ENCODE data around the gene MMP24OS.

The MMP24OS gene

DNA sequence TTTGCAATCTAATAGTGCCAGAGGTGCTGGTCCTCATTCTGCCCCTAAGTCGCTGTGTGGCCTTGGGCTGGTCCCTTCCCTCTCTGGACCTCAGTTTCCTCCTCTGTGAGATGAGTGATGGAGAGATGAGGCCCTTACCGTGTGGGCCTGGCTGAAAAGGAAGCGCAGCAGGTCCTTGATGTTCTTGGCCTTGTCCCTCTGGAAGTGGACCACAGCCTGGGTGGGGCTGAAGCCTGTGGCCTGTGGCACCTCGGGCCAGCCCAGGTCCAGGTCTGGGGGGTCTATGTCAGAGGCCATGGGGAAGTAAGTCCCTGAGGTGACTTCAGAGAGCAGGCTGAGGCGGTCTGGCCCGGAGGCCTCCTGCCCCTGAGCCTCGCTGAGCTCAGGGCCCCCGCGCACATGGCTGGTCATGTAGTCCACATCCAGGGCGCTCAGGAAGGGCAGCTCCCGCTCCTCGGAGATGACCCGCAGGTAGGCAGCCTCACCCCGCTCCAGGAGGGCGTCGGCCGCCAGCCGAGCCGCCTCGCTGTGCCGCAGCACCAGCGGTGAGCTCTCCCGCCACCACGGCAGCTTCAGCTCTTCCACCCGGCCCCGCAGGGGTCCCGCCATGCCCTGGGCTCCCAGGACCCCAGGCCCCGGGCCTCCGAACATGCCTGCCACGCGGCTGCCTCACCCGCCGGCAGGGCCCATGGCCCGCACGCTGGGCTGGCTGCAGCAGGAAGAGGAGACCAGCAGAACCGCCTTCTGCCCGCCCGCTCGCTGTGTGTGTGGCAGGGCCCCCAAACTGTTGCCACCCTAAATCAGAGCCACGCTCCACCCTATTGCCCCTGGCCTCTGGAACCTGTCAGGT is 14.0 kb upstream of the MMP24OS start, which contains the start of gene FAM83C:
Gene FAM83C, minus strand, starts transcription at position 772 of the 850 bp plus-strand sequence. Its CDS starts 121 bp downstream, at position 651.
- in situ Hi-C loops (cut with MboI; ENCODE audit: low sequenced_read_pairs) = no loop called here

- in situ Hi-C loops (cut with MboI; ENCODE audit: low sequenced_read_pairs) = no loop called here
Observed at GRCh38 chr20:35290887-35291417, 13.0 kb upstream of the MMP24OS start.

GRCh38 chr20:35290186-35290886 is 12.4 kb upstream of the MMP24OS start:
- in situ Hi-C loops (cut with MboI; ENCODE audit: low sequenced_read_pairs) = no loop called here

DNA sequence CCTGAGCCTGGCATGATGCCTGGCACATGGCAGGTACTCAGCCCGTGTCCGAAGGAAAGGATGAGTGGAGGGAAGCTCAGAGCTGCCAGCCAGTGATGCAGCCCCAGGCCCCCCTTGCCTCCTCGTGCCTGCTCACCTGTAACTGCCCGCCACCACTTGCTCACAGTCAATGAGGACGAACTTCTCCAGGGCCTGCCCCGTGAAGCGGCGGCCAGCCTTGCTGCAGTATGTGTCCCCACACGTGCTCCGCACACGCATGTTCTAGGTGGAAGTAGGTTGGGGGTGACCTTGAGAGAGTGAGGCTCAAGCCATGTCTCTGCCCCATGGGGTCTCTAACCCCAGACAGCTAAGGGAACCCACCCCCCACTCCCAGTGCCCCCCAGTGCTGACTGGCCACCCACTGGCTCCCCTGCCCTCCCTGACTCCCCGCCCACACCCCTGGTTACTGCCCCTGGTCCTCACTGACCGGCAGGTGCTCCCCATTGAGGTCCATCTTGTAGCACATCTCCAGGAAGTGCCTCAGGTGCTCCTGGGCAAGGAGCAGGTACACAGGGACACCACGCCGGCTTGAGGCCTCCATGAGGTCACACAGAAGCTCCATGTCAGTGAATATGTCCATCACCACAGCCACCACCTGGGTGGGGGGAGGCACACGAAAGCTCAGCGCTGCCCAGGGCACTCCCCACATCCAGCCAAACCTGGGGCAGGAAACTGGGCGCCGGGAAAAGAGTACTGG is 10.6 kb upstream of the MMP24OS start:
- in situ Hi-C loops (cut with MboI; ENCODE audit: low sequenced_read_pairs) = no loop called here

DNA sequence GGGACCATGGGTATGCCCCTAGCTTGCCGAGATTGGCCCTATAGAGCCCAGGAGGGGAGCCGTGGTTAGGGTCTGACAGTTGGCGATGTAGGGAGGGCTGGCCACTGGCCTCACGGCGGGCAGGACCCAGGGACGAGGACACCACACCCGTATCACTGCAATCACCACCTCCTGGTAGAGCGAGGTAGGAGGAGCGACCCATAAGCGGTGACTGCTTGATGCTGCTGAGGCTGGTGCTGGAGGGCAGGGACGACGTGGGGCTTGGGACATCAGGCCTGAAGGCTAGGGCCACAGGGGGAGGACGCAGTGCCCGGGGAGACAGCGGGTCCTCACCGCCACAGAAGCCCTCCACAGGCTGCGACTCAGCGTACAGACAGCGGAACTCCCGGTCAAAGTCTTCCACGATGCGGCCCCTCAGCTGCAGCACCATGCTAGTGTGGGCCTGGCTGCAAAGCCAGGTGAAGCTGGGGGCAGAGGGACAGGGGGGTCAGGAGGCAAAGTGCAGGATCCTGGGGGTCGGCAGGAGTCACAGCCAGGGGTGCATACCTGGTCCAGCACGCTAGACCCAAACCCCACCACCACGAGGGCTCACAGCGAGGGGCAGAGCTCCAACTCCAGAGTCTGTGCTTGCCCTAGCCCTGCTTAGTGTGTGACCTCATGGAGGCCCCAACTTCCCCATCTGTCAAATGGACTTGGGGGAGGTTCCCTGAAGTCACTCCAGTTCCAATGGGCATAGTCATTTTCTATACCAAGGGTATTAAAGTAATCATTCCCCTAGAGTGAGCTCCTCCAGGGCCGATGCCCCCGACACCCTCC is 9.8 kb upstream of the MMP24OS start:
- in situ Hi-C loops (cut with MboI; ENCODE audit: low sequenced_read_pairs) = no loop called here

- in situ Hi-C loops (cut with MboI; ENCODE audit: low sequenced_read_pairs) = no loop called here
Observed at GRCh38 chr20:35286899-35287508, 9.1 kb upstream of the MMP24OS start.

DNA sequence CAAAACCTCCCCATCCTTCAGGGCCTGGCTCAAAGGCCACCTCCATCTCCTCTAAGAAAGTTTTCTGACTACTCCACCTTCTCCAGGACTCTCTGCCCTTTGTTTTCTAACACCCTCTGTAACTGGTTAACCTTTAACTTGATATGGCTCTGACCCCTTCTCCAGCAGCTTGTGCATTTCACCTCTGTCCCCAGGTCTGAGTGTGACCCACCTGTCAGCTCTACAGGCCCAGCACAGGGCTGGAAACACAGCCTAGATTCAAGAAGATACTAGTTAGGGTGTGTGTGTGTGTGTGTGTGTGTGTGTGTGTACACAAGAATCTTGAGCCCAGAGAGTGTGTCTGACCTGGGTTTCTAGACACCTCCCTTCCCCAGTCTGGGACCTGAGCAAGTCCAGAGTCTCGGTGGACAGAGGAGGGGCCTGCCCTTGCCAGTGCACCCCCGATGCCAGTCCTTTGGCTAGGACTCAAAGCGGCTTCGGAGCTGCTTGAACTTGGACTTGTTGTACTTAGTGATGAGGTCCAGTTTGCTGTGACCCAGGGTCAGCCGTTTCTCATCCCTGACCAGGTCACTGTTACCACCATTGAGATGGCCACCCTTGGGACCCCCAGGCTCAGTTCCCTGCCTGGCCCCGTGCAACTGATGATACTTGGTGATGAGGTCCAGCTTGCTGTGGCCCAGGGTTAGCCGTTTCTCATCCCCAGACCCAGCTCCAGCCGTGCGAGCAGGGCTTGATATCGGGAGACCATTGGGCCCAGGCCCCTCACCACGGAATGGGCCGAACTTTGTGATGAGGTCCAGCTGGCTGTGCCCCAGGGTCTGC is 8.4 kb upstream of the MMP24OS start:
- in situ Hi-C loops (cut with MboI; ENCODE audit: low sequenced_read_pairs) = no loop called here

GRCh38 chr20:35285806-35286076 is 7.8 kb upstream of the MMP24OS start:
- in situ Hi-C loops (cut with MboI; ENCODE audit: low sequenced_read_pairs) = no loop called here

- in situ Hi-C loops (cut with MboI; ENCODE audit: low sequenced_read_pairs) = no loop called here
Observed at GRCh38 chr20:35284992-35285805, 7.3 kb upstream of the MMP24OS start.

GRCh38 chr20:35284267-35284991 is 6.5 kb upstream of the MMP24OS start, which contains the start of gene EIF6:
Gene EIF6 (minus strand): TSS chr20:35284772. CDS start chr20:35284487, 285 bp downstream.
- in situ Hi-C loops (cut with MboI; ENCODE audit: low sequenced_read_pairs) = no loop called here

- in situ Hi-C loops (cut with MboI; ENCODE audit: low sequenced_read_pairs) = no loop called here
Observed at GRCh38 chr20:35283441-35284266, 5.7 kb upstream of the MMP24OS start.

- in situ Hi-C loops (cut with MboI; ENCODE audit: low sequenced_read_pairs) = no loop called here
Observed at GRCh38 chr20:35281506-35282101, 3.7 kb upstream of the MMP24OS start.

DNA sequence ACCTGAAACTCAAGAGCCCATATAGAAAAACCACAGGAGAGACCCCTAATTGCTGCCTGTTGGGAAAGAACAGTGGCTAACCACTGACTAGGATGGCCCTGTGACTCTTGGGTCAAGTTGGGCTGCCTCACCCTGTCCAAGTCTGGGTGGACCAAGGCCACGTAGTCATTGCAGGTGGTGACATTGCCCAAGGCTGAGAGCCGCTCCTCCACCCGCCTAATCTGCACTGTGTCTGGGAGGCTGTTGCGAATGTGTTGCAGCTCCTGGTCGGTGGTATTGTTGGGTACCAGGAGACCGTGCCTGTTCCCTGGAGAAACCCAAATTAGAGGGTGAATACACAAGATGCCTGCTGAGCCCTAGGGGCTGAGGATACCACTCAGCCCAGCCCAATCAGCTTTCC is 2.6 kb upstream of the MMP24OS start:
- in situ Hi-C loops (cut with MboI; ENCODE audit: low sequenced_read_pairs) = no loop called here

GRCh38 chr20:35279533-35280174 is 1.7 kb upstream of the MMP24OS start:
- in situ Hi-C loops (cut with MboI; ENCODE audit: low sequenced_read_pairs) = no loop called here

DNA sequence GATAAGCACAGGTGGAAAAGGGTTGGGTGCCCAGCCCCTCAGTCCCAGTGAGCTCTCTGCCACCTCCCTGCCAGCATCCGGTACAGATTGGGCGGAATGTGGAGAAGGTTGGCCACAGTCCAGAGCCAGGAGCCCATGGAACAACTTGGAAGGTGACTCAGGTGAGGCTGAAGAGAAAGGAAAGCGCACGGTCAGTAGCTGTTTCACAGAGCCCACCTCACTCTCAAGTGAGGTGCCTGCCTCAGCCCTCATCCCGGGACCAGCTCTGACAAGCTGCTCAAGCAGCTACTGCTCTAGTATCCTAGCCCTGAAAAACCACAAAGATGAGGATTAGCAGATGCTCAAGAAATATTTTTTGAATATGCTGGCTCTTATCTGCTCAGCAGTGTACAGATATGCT is 1.1 kb upstream of the MMP24OS start:
- in situ Hi-C loops (cut with MboI; ENCODE audit: low sequenced_read_pairs) = no loop called here

DNA sequence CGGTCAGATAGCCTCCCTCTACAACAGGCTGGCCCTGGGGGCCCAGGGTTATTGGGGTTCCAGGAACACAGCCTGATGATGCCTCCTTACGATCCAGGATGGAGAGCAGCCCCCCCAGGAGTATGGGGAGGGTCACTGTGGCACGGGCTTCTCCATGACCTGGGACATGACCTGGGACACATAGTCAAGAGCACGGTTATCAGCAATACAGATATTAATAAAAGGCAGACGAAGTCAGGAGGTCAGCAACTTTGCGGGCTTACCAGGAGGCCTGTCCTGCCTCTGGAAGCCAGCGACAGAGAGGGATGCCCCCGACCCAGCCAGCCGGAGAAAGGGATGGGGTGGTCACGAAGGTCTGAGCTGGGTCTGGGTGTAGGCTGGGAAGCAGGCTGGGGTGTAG is 795 bp downstream of the MMP24OS start:
- in situ Hi-C loops (cut with MboI; ENCODE audit: low sequenced_read_pairs) = no loop called here
